H9 (cell line): ENCODE results near the gene GPD2. TPM values are rescaled to one million over a fixed set of nuclear protein-coding genes. Genes with fewer than 3 reads are reported as not detected.

Experiments
- DNase-seq: peaks from one replicate; pipeline ENCODE4 v3.0.0-alpha.2; 2017
- H2AFZ ChIP-seq: one replicate; pipeline ENCODE4 v1.6.1; 2013; ENCODE audit warnings: mild to moderate bottlenecking, low read length, control low read depth, moderate library complexity
- H2AK5ac ChIP-seq: 2 replicates; pipeline ENCODE4 v1.6.1; 2013; ENCODE audit warnings: low read length, control low read depth, mixed read lengths; ENCODE audit not compliant: insufficient read length
- H2BK120ac ChIP-seq: one replicate; pipeline ENCODE4 v1.6.1; 2013; ENCODE audit warnings: low read depth, mild to moderate bottlenecking, low read length, control low read depth, inconsistent platforms; ENCODE audit not compliant: poor library complexity, severe bottlenecking
- H2BK12ac ChIP-seq: 2 replicates; pipeline ENCODE4 v1.6.1; 2013; ENCODE audit warnings: low read length, control low read depth, mixed read lengths, low read depth; ENCODE audit not compliant: insufficient read length
- H2BK15ac ChIP-seq: 2 replicates; pipeline ENCODE4 v1.6.1; 2013; ENCODE audit warnings: low read depth, low read length, control low read depth
- H2BK20ac ChIP-seq: one replicate; pipeline ENCODE4 v1.6.1; 2013; ENCODE audit warnings: low read depth, mild to moderate bottlenecking, low read length, control low read depth, inconsistent platforms; ENCODE audit not compliant: poor library complexity, severe bottlenecking
- H2BK5ac ChIP-seq: 2 replicates; pipeline ENCODE4 v1.6.1; 2013; ENCODE audit warnings: low read length, control low read depth, mixed read lengths; ENCODE audit not compliant: insufficient read length
- H3K14ac ChIP-seq: 2 replicates; pipeline ENCODE4 v1.6.1; 2013; ENCODE audit warnings: low read length, control low read depth; ENCODE audit not compliant: insufficient read depth
- H3K18ac ChIP-seq: 2 replicates; pipeline ENCODE4 v1.6.1; 2013; ENCODE audit warnings: low read depth, mild to moderate bottlenecking, mixed read lengths, low read length, control low read depth; ENCODE audit not compliant: insufficient read length
- H3K23ac ChIP-seq: 2 replicates; pipeline ENCODE4 v1.6.1; 2013; ENCODE audit warnings: low read length, control low read depth, mixed read lengths, low read depth; ENCODE audit not compliant: insufficient read length
- H3K23me2 ChIP-seq: 2 replicates; pipeline ENCODE4 v1.6.1; 2013; ENCODE audit warnings: low read depth, mild to moderate bottlenecking, mixed read lengths, low read length, control low read depth; ENCODE audit not compliant: insufficient read length, poor library complexity, severe bottlenecking
- H3K27ac ChIP-seq: 2 replicates; pipeline ENCODE4 v1.5.1; 2013; ENCODE audit warnings: low read length, control low read depth, mixed read lengths, low read depth; ENCODE audit not compliant: insufficient read length
- H3K27me3 ChIP-seq: 2 replicates; pipeline ENCODE4 v1.6.1; 2013; ENCODE audit warnings: low read length, control low read depth, inconsistent platforms; ENCODE audit not compliant: insufficient read depth
- H3K4ac ChIP-seq: 2 replicates; pipeline ENCODE4 v1.6.1; 2013; ENCODE audit warnings: low read depth, mild to moderate bottlenecking, control low read depth, inconsistent platforms, low read length, moderate library complexity
- H3K4me1 ChIP-seq: 2 replicates; pipeline ENCODE4 v1.6.1; 2013; ENCODE audit warnings: low read length, control low read depth, inconsistent platforms; ENCODE audit not compliant: insufficient read depth
- H3K4me2 ChIP-seq: 2 replicates; pipeline ENCODE4 v1.6.1; 2013; ENCODE audit warnings: low read length, control low read depth, mixed read lengths; ENCODE audit not compliant: insufficient read length, insufficient read depth
- H3K56ac ChIP-seq: 2 replicates; pipeline ENCODE4 v1.6.1; 2013; ENCODE audit warnings: low read depth, mild to moderate bottlenecking, mixed read lengths, low read length, control low read depth; ENCODE audit not compliant: insufficient read length
- H3K79me1 ChIP-seq: 2 replicates; pipeline ENCODE4 v1.6.1; 2013; ENCODE audit warnings: low read depth, mild to moderate bottlenecking, moderate library complexity, low read length, control low read depth, inconsistent platforms; ENCODE audit not compliant: insufficient read depth, poor library complexity, severe bottlenecking
- H3K79me2 ChIP-seq: 2 replicates; pipeline ENCODE4 v1.6.1; 2013; ENCODE audit warnings: low read length, control low read depth, inconsistent platforms; ENCODE audit not compliant: insufficient read depth
- H3K9ac ChIP-seq: 2 replicates; pipeline ENCODE4 v1.6.1; 2013; ENCODE audit warnings: low read length, control low read depth, mixed read lengths; ENCODE audit not compliant: insufficient read length; ENCODE audit errors: extremely low read depth
- H3K9me3 ChIP-seq: one replicate; pipeline ENCODE4 v1.6.1; 2013; ENCODE audit warnings: low read depth, low read length, inconsistent platforms; ENCODE audit not compliant: control insufficient read depth
- H3T11ph ChIP-seq: one replicate; pipeline ENCODE4 v1.6.1; 2013; ENCODE audit warnings: mild to moderate bottlenecking, low read length, control low read depth, inconsistent platforms
- H4K20me1 ChIP-seq: one replicate; pipeline ENCODE4 v1.6.1; 2013; ENCODE audit not compliant: control insufficient read depth, insufficient read length, insufficient read depth
- H4K5ac ChIP-seq: 2 replicates; pipeline ENCODE4 v1.6.1; 2013; ENCODE audit warnings: low read depth, mild to moderate bottlenecking, mixed read lengths, low read length, control low read depth; ENCODE audit not compliant: insufficient read length
- H4K8ac ChIP-seq: replicated peaks from 2 replicates; pipeline ENCODE4 v1.6.1; 2013; ENCODE audit warnings: low read length, control low read depth, mixed read lengths, low read depth; ENCODE audit not compliant: insufficient read length
- H4K91ac ChIP-seq: 2 replicates; pipeline ENCODE4 v1.6.1; 2013; ENCODE audit warnings: low read depth, mild to moderate bottlenecking, moderate library complexity, mixed read lengths, low read length, control low read depth; ENCODE audit not compliant: insufficient read length
- H3K27ac Mint-ChIP-seq, 3 experiments: 2 replicates in 2 of 3; 3 replicates in 1 of 3; pipeline ENCODE4 v1.8.0; 2020 to 2021; ENCODE audit warnings: mixed read lengths in 3 of 3, mild to moderate bottlenecking in 1 of 3, moderate library complexity in 1 of 3
- H3K27me3 Mint-ChIP-seq: 2 replicates; pipeline ENCODE4 v1.8.0; 2021; ENCODE audit warnings: low read depth, mild to moderate bottlenecking, moderate library complexity, mixed read lengths
- H3K36me3 Mint-ChIP-seq, 3 experiments: 2 replicates in 2 of 3; 3 replicates in 1 of 3; pipeline ENCODE4 v1.8.0; 2020 to 2021; ENCODE audit warnings: low read depth in 3 of 3, mixed read lengths in 3 of 3; ENCODE audit not compliant: insufficient read depth in 1 of 3
- H3K4me1 Mint-ChIP-seq, 2 experiments: 2 replicates each; pipeline ENCODE4 v1.8.0; 2020; ENCODE audit warnings: mixed read lengths in 2 of 2
- H3K4me3 Mint-ChIP-seq, 2 experiments: 2 replicates in 1 of 2; 3 replicates in 1 of 2; pipeline ENCODE4 v1.8.0; 2020 to 2021; ENCODE audit warnings: mild to moderate bottlenecking in 2 of 2, mixed read lengths in 2 of 2, moderate library complexity in 1 of 2
- H3K9me3 Mint-ChIP-seq, 2 experiments: 2 replicates in 1 of 2; 3 replicates in 1 of 2; pipeline ENCODE4 v1.8.0; 2020; ENCODE audit warnings: mild to moderate bottlenecking in 2 of 2, mixed read lengths in 2 of 2, moderate library complexity in 1 of 2
- CTCF ChIP-seq: fragments of 200-600 bp; sonication (generic); conservative IDR thresholded peaks from 3 replicates; pipeline ENCODE4 v1.8.0; 2021; ENCODE audit warnings: antibody characterized with exemption, mild to moderate bottlenecking
- WGBS: extraction: QIAGEN DNeasy Blood & Tissue Kit; methylation state at CpG from one replicate; pipeline ENCODE4 v1.1.7; 2013; ENCODE audit warnings: missing lambda C conversion rate, low lambda C conversion rate, mixed read lengths; ENCODE audit not compliant: insufficient read length; ENCODE audit errors: extremely low coverage; 5-methylcytosine and 5-hydroxymethylcytosine counted together
- total RNA-seq: library from RNA; stranded (reverse); gene quantifications from 2 replicates; pipeline ENCODE4 v1.2.1, GENCODE V29; 2021

GPD2 gene
- total RNA-seq, 1 experiment from 2014 or later, result 46.0 TPM

GRCh38 chr2:156466739-156467405, 30.7 kb downstream of the GPD2 start:
- Histone ChIP-seq H2BK120ac (no peak overlapping the region), H3K9ac (no peak overlapping the region)

More at GRCh38 chr2:156466739-156467405, 30.7 kb downstream of the GPD2 start:
- no peak for TF ChIP-seq CTCF
- Histone ChIP-seq H3K79me2 (no peaks in the 10 kb centered on the region), H3K14ac (no peak overlapping the region), H3K23me2 (no peaks in the 10 kb centered on the region), H3K18ac (no peak overlapping the region), H3K4ac (no peak overlapping the region), H2AFZ (no peak overlapping the region), H2AK5ac (no peak overlapping the region), H3K4me1 (peaks cover 5% of the 10 kb centered on the region; the same call in 1 of the 2 replicates), H3K56ac (no peak overlapping the region), H3K23ac (no peak overlapping the region), H2BK15ac (no peak overlapping the region), H4K20me1 (no peaks in the 10 kb centered on the region), H4K5ac (no peak overlapping the region), H2BK20ac (no peak overlapping the region), H3T11ph (no peak overlapping the region), H3K27ac (no peak overlapping the region), H3K27me3 (no peaks in the 10 kb centered on the region), H3K9me3 (no peaks in the 10 kb centered on the region), H4K91ac (no peak overlapping the region), H2BK12ac (no peak overlapping the region), H4K8ac (no peak overlapping the region), H3K4me2 (no peak overlapping the region), H2BK5ac (no peak overlapping the region), H3K79me1 (no peaks in the 10 kb centered on the region)
- Mint-ChIP-seq H3K36me3 (peaks cover 0 to 5% (median 0%) of the 10 kb centered on the region in 3 experiments; a peak in 4 of 7 replicates), H3K9me3 (no peaks in the 10 kb centered on the region), H3K27me3 (no peaks in the 10 kb centered on the region), H3K4me3 (no peak overlapping the region), H3K27ac (peak overlapping the region; percentile 32 to 96 (median 68); a peak in 5 of 7 replicates), H3K4me1 (peaks cover 21 to 24% of the 10 kb centered on the region in 2 experiments)
- DNase-seq, result no peak
- no CpG with 5 or more reads among the region's 3 CpGs for WGBS
